Smooth muscle cell (in vitro differentiated cells): ENCODE results near the gene TRIM38. TPM values are rescaled to one million over a fixed set of nuclear protein-coding genes. Genes with fewer than 3 reads are reported as not detected.

Source experiments
- DNase-seq: peaks from one replicate; lab custom pipeline; 2025; ENCODE audit not compliant: unreplicated experiment; lab: John Stamatoyannopoulos, UW
- H2AFZ ChIP-seq: fragments of 200-600 bp; sonication (generic); 2 replicates; pipeline ENCODE4 v1.6.0; 2016; ENCODE audit warnings: antibody characterized with exemption, low read depth, mild to moderate bottlenecking
- H3F3A ChIP-seq: fragments of 200-600 bp; sonication (generic); 2 replicates; pipeline ENCODE4 v1.6.0; 2017; ENCODE audit warnings: antibody characterized with exemption, low read depth
- H3K27ac ChIP-seq: fragments of 200-600 bp; sonication (generic); 2 replicates; pipeline ENCODE4 v1.5.1; 2016; ENCODE audit warnings: low read depth, mild to moderate bottlenecking
- H3K27me3 ChIP-seq: fragments of 200-600 bp; sonication (generic); 2 replicates; pipeline ENCODE4 v1.6.1; 2016; ENCODE audit warnings: low read depth, mild to moderate bottlenecking
- H3K36me3 ChIP-seq: fragments of 200-600 bp; sonication (generic); 2 replicates; pipeline ENCODE4 v1.5.1; 2016; ENCODE audit warnings: low read depth
- H3K4me1 ChIP-seq: fragments of 200-600 bp; sonication (generic); 2 replicates; pipeline ENCODE4 v1.5.1; 2016; ENCODE audit warnings: low read depth
- H3K4me2 ChIP-seq: fragments of 200-600 bp; sonication (generic); 2 replicates; pipeline ENCODE4 v1.6.0; 2016; ENCODE audit warnings: mild to moderate bottlenecking
- H3K4me3 ChIP-seq: fragments of 200-600 bp; sonication (generic); 2 replicates; pipeline ENCODE4 v1.5.1; 2016; ENCODE audit warnings: mild to moderate bottlenecking
- H3K79me2 ChIP-seq: fragments of 200-600 bp; sonication (generic); 2 replicates; pipeline ENCODE4 v1.6.0; 2016; ENCODE audit warnings: low read depth, mild to moderate bottlenecking
- H3K9ac ChIP-seq: fragments of 200-600 bp; sonication (generic); 2 replicates; pipeline ENCODE4 v1.6.0; 2016; ENCODE audit warnings: low read depth
- H3K9me3 ChIP-seq: fragments of 200-600 bp; sonication (generic); replicated peaks from 2 replicates; pipeline ENCODE4 v1.5.1; 2016; ENCODE audit warnings: low read depth
- H4K20me1 ChIP-seq: fragments of 200-600 bp; sonication (generic); 2 replicates; pipeline ENCODE4 v1.6.0; 2016; ENCODE audit warnings: low read depth
- WGBS: methylation state at CpG from one replicate; pipeline ENCODE4 v1.1.7; 2016; ENCODE audit warnings: low lambda C conversion rate; 5-methylcytosine and 5-hydroxymethylcytosine counted together
- polyA plus RNA-seq: library from polyadenylated mRNA; unstranded; fragments of >200 nt; fragmentation: Nextera tagmentation; extraction: Ambion mirVana; gene quantifications from 2 replicates; pipeline ENCODE4 v1.2.1, GENCODE V29; 2016
- total RNA-seq: library from RNA; depleted of rRNA; stranded (reverse); fragments of >200 nt; gene quantifications from 2 replicates; pipeline ENCODE4 v1.2.3, GENCODE V29; 2014
- TF ChIP-seq, protein P1 (sequence below): fragments of 200-600 bp; sonication (generic); IDR thresholded peaks from 2 replicates; pipeline ENCODE4 v1.5.1; 2017; ENCODE audit warnings: borderline replicate concordance, mild to moderate bottlenecking, antibody characterized with exemption; ENCODE audit not compliant: insufficient read depth, poor library complexity, severe bottlenecking

Gene TRIM38
- total and polyA plus RNA-seq, 2 experiments from 2014 or later: 6.1 to 9.1 TPM

DNA sequence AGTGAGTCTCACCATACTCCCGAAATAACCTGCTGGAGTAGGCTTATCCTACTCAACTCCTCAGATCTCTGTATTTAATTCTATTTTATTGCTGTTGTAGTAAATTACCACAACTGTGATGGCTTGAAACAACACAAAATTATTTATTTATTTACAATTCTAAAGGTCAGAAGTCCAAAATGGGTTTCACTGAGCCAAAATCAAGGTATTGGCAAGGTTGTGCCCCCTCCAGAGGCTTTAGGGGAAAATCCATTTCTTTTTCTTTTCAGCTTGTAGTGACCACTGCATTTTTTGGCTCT, 31.2 kb upstream of the TRIM38 start:
- WGBS: 52% methylated on average over 1 of the region's 1 CpG
- no peaks in the 10 kb centered on the region for H3K36me3 ChIP-seq
- H3F3A ChIP-seq: no peaks in the 10 kb centered on the region
- no peaks in the 10 kb centered on the region for H3K27me3 ChIP-seq
- H3K9me3 ChIP-seq: no peaks in the 10 kb centered on the region
- H2AFZ ChIP-seq: no peak overlapping the region
- no peak overlapping the region for H3K4me3 ChIP-seq
- no peak overlapping the region for H3K9ac ChIP-seq
- no peaks in the 10 kb centered on the region for H4K20me1 ChIP-seq
- H3K27ac ChIP-seq: no peak overlapping the region
- no peaks in the 10 kb centered on the region for H3K79me2 ChIP-seq
- H3K4me2 ChIP-seq: no peak overlapping the region
- TF ChIP-seq, protein P1, sequence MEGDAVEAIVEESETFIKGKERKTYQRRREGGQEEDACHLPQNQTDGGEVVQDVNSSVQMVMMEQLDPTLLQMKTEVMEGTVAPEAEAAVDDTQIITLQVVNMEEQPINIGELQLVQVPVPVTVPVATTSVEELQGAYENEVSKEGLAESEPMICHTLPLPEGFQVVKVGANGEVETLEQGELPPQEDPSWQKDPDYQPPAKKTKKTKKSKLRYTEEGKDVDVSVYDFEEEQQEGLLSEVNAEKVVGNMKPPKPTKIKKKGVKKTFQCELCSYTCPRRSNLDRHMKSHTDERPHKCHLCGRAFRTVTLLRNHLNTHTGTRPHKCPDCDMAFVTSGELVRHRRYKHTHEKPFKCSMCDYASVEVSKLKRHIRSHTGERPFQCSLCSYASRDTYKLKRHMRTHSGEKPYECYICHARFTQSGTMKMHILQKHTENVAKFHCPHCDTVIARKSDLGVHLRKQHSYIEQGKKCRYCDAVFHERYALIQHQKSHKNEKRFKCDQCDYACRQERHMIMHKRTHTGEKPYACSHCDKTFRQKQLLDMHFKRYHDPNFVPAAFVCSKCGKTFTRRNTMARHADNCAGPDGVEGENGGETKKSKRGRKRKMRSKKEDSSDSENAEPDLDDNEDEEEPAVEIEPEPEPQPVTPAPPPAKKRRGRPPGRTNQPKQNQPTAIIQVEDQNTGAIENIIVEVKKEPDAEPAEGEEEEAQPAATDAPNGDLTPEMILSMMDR: no peak
- no peaks in the 10 kb centered on the region for H3K4me1 ChIP-seq
- DNase-seq: no peak

DNA sequence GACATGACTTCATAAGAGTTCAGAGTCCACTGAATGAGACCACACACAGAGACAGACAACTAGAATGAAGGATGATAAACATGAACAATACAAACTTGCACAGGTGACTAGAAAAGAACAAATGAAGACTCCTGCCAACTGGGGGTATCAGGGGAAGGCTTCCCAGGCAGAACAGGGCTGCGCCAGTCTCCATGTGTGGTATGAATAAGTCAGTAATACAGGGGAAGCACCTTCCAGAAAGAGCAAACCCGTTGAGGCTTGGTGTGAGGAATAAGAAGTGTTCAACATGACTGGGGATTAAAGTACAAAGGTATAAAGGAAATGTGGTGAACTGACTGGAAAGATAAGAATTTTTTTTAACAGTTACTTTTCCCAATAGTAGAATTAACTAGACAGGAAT, 28.4 kb upstream of the TRIM38 start:
- TF ChIP-seq, protein P1: no peak
- Histone ChIP-seq H3K4me3 (no peak overlapping the region), H3K9me3 (no peaks in the 10 kb centered on the region), H3K79me2 (no peaks in the 10 kb centered on the region), H3F3A (no peaks in the 10 kb centered on the region), H3K4me1 (no peaks in the 10 kb centered on the region), H3K9ac (no peak overlapping the region), H2AFZ (no peak overlapping the region), H3K36me3 (no peaks in the 10 kb centered on the region), H3K4me2 (no peak overlapping the region), H3K27ac (no peak overlapping the region), H4K20me1 (no peaks in the 10 kb centered on the region), H3K27me3 (no peaks in the 10 kb centered on the region)
- DNase-seq: no peak
- whole genome bisulfite sequencing: 96% methylated on average over 2 of the region's 2 CpGs

DNA sequence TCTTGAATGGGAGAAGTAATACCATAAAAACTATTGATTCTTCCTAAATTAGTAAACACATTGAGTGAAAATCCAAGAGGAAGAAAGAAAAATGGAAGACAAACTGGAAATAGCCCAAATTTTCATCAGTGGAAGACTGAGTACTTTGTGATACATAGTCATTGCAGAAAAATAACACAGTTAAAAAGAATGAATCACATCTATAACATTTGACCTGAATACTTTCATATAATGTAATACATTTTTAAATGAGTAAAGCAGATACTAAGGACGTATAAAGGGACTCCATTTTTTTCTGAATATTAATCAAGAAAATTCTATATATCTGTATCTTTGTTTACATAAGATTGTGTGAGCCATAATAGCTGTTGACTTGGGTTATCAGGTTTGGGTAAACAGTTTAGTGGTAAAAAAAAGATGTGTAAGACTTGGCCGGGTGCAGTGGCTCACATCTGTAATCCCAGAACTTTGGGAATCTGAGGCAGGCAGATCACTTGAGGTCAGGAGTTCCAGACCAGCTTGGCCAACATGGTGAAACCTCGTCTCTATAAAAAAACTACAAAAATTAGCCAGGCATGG, 27.8 kb upstream of the TRIM38 start:
- H2AFZ ChIP-seq: no peak overlapping the region
- no peak overlapping the region for H3K4me2 ChIP-seq
- no peak overlapping the region for H3K9ac ChIP-seq
- no peaks in the 10 kb centered on the region for H3K27me3 ChIP-seq
- no peak overlapping the region for H3K27ac ChIP-seq
- TF ChIP-seq, protein P1: no peak
- H3K9me3 ChIP-seq: no peaks in the 10 kb centered on the region
- no peaks in the 10 kb centered on the region for H4K20me1 ChIP-seq
- H3K79me2 ChIP-seq: no peaks in the 10 kb centered on the region
- 72% methylated on average over 3 of the region's 3 CpGs for WGBS
- no peaks in the 10 kb centered on the region for H3F3A ChIP-seq
- DNase-seq: no peak
- no peaks in the 10 kb centered on the region for H3K36me3 ChIP-seq
- H3K4me3 ChIP-seq: no peak overlapping the region
- H3K4me1 ChIP-seq: no peaks in the 10 kb centered on the region

DNA sequence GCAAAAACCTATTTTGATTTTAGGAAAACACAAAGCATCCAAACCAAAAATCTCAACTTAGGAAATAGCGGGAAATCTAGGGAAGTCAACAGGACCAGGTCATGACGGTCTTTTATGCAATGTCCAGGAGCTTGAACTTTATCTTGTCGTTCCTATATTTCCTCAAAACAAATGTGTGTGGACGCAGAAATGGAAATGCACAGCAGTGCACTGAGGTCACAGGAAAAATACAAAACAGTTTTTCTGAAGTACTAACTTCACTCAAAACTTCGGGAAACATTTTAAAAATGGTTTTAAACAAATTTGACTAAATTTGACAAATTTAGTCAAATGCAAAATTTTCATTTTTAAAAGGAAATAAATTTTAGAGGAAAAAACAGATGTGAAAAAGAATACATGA, 26.6 kb upstream of the TRIM38 start:
- Histone ChIP-seq H3K4me2 (no peak overlapping the region), H3K4me1 (no peaks in the 10 kb centered on the region), H3K9ac (no peak overlapping the region), H4K20me1 (no peaks in the 10 kb centered on the region), H3K27me3 (no peaks in the 10 kb centered on the region), H3K36me3 (no peaks in the 10 kb centered on the region), H3K79me2 (no peaks in the 10 kb centered on the region), H3K9me3 (no peaks in the 10 kb centered on the region), H2AFZ (no peak overlapping the region), H3F3A (no peaks in the 10 kb centered on the region), H3K4me3 (no peak overlapping the region), H3K27ac (no peak overlapping the region)
- TF ChIP-seq, protein P1: no peak
- WGBS: 98% methylated on average over 5 of the region's 5 CpGs
- no peak for DNase-seq
